ENCODE results near the gene ESPNL. TPM values are rescaled to one million over a fixed set of nuclear protein-coding genes. Genes with fewer than 3 reads are reported as not detected.
A peak's percentile ranks its signal among the peaks of the same experiment; 100 is the strongest.

The ESPNL gene
- total and polyA plus RNA-seq, 5 donors from 2014 or later = not detected

DNA sequence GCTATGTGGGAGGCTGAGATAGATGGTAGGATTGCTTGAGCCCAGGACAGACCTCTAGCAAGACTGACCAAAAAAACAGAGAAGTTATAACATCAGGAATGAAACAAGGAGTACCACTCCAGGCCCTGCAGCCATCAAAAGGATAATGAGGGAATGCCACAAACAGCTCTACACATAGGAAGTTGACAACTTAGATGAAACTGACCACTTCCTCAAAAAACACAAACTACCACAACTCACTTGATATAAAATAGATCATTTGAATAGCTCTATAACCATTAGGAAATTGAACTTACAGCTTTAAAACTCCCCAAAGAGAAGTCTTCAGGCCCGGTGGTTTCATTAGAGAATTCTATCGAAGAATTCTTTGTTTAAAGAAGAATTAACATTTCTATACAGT is 12.9 kb upstream of the ESPNL start:
- ATAC-seq (ENCODE audit: low read depth in 2 of 2) (no peak), DNase-seq (no peak)
- Histone ChIP-seq H3K4me1 (ENCODE audit: control insufficient read depth, insufficient read depth, low read length, poor library complexity, severe bottlenecking) (no peaks in the 10 kb centered on the region), H3K27me3 (ENCODE audit: control insufficient read depth, insufficient read depth, low read length) (no peaks in the 10 kb centered on the region), H3K9me3 (ENCODE audit: control insufficient read depth in 2 of 2, low read length in 2 of 2) (no peaks in the 10 kb centered on the region), H3K27ac (ENCODE audit: insufficient read depth, low read length, poor library complexity, severe bottlenecking) (no peak overlapping the region), H3K36me3 (ENCODE audit: control insufficient read depth, insufficient read depth, low read length) (peaks cover 28% of the 10 kb centered on the region), H3K4me3 (ENCODE audit: low read depth, low read length) (no peak overlapping the region)
- Mint-ChIP-seq H3K36me3 (peaks cover 28% of the 10 kb centered on the region), H3K27ac (peak overlapping the region in 2 of 3 donors; percentile 31 to 38), H3K4me1 (peaks cover 0 to 4% (median 3%) of the 10 kb centered on the region in 4 donors), H3K9me3 (no peaks in the 10 kb centered on the region), H3K27me3 (no peaks in the 10 kb centered on the region), H3K4me3 (no peak overlapping the region)

DNA sequence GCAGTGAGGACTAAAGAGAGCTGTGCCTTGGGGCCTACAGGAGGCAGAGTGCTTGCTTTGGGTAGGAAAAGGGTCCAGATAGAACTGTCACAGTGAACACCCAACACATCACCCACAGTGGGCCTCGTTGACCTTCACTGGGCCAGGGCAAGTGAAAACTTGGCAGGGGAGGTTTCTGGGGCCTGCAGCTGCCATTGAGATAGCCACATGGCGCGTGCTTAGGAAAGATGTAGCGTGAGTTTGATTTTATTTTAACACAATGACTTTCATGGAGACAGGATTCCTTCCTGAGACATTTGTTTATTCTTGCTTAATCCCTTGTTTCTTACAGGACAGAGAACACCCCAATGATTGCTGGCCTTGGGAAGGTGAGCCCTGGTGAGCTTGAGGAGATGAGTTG is 9.3 kb upstream of the ESPNL start:
- no peak overlapping the region for H3K4me3 ChIP-seq (ENCODE audit: low read depth, low read length)
- H3K9me3 ChIP-seq (ENCODE audit: control insufficient read depth in 2 of 2, low read length in 2 of 2) = no peaks in the 10 kb centered on the region
- no peaks in the 10 kb centered on the region for H3K4me1 ChIP-seq (ENCODE audit: control insufficient read depth, insufficient read depth, low read length, poor library complexity, severe bottlenecking)
- no peaks in the 10 kb centered on the region for H3K9me3 Mint-ChIP-seq
- no peak overlapping the region for H3K4me3 Mint-ChIP-seq
- H3K27me3 Mint-ChIP-seq = no peaks in the 10 kb centered on the region
- no peak for ATAC-seq (ENCODE audit: low read depth in 2 of 2)
- DNase-seq = no peak
- no peaks in the 10 kb centered on the region for H3K27me3 ChIP-seq (ENCODE audit: control insufficient read depth, insufficient read depth, low read length)
- H3K36me3 Mint-ChIP-seq = peaks cover 20% of the 10 kb centered on the region
- H3K27ac Mint-ChIP-seq = peak overlapping the region in 1 of 3 donors; percentile 51
- peaks cover 0 to 4% (median under 1%) of the 10 kb centered on the region in 4 donors for H3K4me1 Mint-ChIP-seq
- no peak overlapping the region for H3K27ac ChIP-seq (ENCODE audit: insufficient read depth, low read length, poor library complexity, severe bottlenecking)
- peaks cover 5% of the 10 kb centered on the region for H3K36me3 ChIP-seq (ENCODE audit: control insufficient read depth, insufficient read depth, low read length)

DNA sequence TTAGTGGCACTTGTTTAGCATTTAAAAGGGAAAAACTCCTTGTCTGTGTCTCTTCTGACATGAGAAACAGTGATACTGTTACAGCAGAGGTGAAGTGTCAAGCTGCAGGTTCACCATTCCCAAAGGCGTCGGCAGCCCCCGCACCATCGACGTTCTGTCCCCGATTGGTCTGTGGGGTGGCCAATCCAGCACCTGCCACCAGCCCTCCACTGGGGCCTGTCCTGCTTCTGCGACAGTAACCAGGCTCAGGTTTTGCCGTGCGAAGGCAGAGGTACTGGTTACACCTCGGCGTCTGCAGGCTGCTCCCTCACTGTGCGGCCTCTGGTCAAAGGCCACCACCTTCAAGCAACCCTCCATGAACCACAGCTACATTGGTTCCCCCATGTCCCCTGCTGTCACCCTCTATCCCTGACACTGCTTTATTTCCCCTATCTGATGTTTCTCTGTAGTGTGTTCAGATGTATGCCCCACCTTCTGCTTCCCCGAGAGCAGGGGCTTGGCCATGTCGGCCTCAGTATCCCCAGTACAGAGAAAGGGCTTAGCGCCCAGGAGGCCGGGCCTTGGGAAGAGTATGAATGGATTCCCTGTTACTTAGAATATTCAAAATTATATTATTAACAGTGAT is 8.6 kb upstream of the ESPNL start:
- Mint-ChIP-seq H3K4me1 (peaks cover 0 to 4% (median 2%) of the 10 kb centered on the region in 4 donors), H3K27me3 (no peaks in the 10 kb centered on the region), H3K36me3 (peaks cover 19% of the 10 kb centered on the region), H3K9me3 (no peaks in the 10 kb centered on the region), H3K27ac (no peak overlapping the region), H3K4me3 (no peak overlapping the region)
- Histone ChIP-seq H3K27me3 (ENCODE audit: control insufficient read depth, insufficient read depth, low read length) (no peaks in the 10 kb centered on the region), H3K4me3 (ENCODE audit: low read depth, low read length) (no peak overlapping the region), H3K9me3 (ENCODE audit: control insufficient read depth in 2 of 2, low read length in 2 of 2) (no peaks in the 10 kb centered on the region), H3K36me3 (ENCODE audit: control insufficient read depth, insufficient read depth, low read length) (no peaks in the 10 kb centered on the region), H3K4me1 (ENCODE audit: control insufficient read depth, insufficient read depth, low read length, poor library complexity, severe bottlenecking) (no peaks in the 10 kb centered on the region), H3K27ac (ENCODE audit: insufficient read depth, low read length, poor library complexity, severe bottlenecking) (no peak overlapping the region)
- no peak for DNase-seq
- no peak for ATAC-seq (ENCODE audit: low read depth in 2 of 2)

DNA sequence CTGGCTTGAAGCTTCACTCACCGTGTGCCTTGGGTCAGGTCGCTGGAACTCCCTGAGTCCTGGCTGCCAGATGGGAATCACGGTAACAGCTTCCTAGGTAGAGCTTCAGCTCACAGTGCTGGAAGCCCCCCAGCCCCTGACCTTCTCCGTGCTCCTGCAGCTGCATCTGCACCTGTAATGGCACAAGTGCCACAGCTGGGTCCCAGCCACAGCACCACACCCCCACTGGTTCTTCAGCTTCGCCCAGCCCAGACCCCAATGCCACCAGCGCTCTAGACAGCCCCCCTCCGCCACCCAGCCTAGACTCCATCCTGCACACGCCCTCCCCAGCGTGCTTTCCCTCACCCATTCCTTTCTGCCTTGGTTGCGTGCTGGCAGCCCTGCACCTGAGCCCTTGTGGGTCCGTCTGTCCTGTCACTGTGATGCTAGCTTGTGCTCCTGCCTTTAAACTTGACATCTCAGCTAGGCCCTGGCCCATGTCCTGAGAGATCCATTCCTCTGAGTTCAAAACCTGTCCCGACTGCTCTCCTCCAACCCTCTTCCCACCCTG is 7.6 kb upstream of the ESPNL start:
- Histone ChIP-seq H3K9me3 (ENCODE audit: control insufficient read depth in 2 of 2, low read length in 2 of 2) (no peaks in the 10 kb centered on the region), H3K36me3 (ENCODE audit: control insufficient read depth, insufficient read depth, low read length) (no peaks in the 10 kb centered on the region), H3K4me3 (ENCODE audit: low read depth, low read length) (no peak overlapping the region), H3K27me3 (ENCODE audit: control insufficient read depth, insufficient read depth, low read length) (no peaks in the 10 kb centered on the region), H3K4me1 (ENCODE audit: control insufficient read depth, insufficient read depth, low read length, poor library complexity, severe bottlenecking) (no peaks in the 10 kb centered on the region), H3K27ac (ENCODE audit: insufficient read depth, low read length, poor library complexity, severe bottlenecking) (no peak overlapping the region)
- Mint-ChIP-seq H3K4me1 (peaks cover 0 to 4% (median 0%) of the 10 kb centered on the region in 4 donors), H3K36me3 (peaks cover 12% of the 10 kb centered on the region), H3K4me3 (no peak overlapping the region), H3K27me3 (no peaks in the 10 kb centered on the region), H3K9me3 (no peaks in the 10 kb centered on the region), H3K27ac (peak overlapping the region in 1 of 3 donors; percentile 46)
- DNase-seq (no peak), ATAC-seq (ENCODE audit: low read depth in 2 of 2) (no peak)

GRCh38 chr2:238093181-238094140 is 6.7 kb upstream of the ESPNL start:
- H3K4me3 Mint-ChIP-seq = no peak overlapping the region
- no peak overlapping the region for H3K27ac Mint-ChIP-seq
- no peaks in the 10 kb centered on the region for H3K9me3 Mint-ChIP-seq
- H3K4me3 ChIP-seq (ENCODE audit: low read depth, low read length) = no peak overlapping the region
- no peak for ATAC-seq (ENCODE audit: low read depth in 2 of 2)
- H3K36me3 ChIP-seq (ENCODE audit: control insufficient read depth, insufficient read depth, low read length) = no peaks in the 10 kb centered on the region
- H3K36me3 Mint-ChIP-seq = peaks cover 12% of the 10 kb centered on the region
- H3K4me1 ChIP-seq (ENCODE audit: control insufficient read depth, insufficient read depth, low read length, poor library complexity, severe bottlenecking) = no peaks in the 10 kb centered on the region
- H3K4me1 Mint-ChIP-seq = peaks cover 0 to 4% (median under 1%) of the 10 kb centered on the region in 4 donors
- H3K27me3 ChIP-seq (ENCODE audit: control insufficient read depth, insufficient read depth, low read length) = no peaks in the 10 kb centered on the region
- DNase-seq = no peak
- no peaks in the 10 kb centered on the region for H3K27me3 Mint-ChIP-seq
- H3K9me3 ChIP-seq (ENCODE audit: control insufficient read depth in 2 of 2, low read length in 2 of 2) = no peaks in the 10 kb centered on the region
- H3K27ac ChIP-seq (ENCODE audit: insufficient read depth, low read length, poor library complexity, severe bottlenecking) = no peak overlapping the region

DNA sequence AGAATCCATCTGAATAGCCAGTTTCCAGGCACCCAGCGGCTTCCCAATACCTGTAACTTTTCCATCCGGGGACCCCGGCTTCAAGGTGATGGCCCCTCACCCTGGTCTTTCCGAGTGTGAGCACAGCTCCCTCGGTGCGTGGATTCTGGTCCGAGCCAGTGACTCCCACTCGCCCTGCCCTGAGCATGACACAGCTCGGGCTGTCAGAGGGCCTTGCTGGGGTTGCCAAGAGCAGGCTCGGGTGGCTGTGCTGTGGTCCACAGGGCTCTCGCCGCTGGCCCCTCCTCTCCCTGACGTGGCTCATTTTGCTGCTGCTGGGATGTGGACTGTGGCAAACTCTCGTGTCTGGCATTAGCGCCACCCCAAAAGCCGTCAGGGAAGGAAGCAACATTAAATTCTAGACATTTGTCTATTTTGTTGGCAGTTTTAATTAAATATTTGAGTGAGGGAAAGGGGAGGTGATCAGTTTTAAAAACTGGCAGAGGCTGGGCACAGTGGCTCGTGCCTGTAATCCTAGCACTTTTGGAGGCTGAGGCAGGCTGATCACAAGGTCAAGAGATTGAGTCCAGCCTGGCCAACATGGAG is 5.6 kb upstream of the ESPNL start:
- no peak for DNase-seq
- no peaks in the 10 kb centered on the region for H3K27me3 ChIP-seq (ENCODE audit: control insufficient read depth, insufficient read depth, low read length)
- ATAC-seq (ENCODE audit: low read depth in 2 of 2) = no peak
- H3K27ac ChIP-seq (ENCODE audit: insufficient read depth, low read length, poor library complexity, severe bottlenecking) = no peak overlapping the region
- no peaks in the 10 kb centered on the region for H3K9me3 Mint-ChIP-seq
- no peaks in the 10 kb centered on the region for H3K9me3 ChIP-seq (ENCODE audit: control insufficient read depth in 2 of 2, low read length in 2 of 2)
- H3K36me3 Mint-ChIP-seq = peaks cover 12% of the 10 kb centered on the region
- H3K4me1 ChIP-seq (ENCODE audit: control insufficient read depth, insufficient read depth, low read length, poor library complexity, severe bottlenecking) = no peaks in the 10 kb centered on the region
- H3K4me1 Mint-ChIP-seq = peaks cover 0 to 5% (median under 1%) of the 10 kb centered on the region in 4 donors
- H3K27me3 Mint-ChIP-seq = no peaks in the 10 kb centered on the region
- no peaks in the 10 kb centered on the region for H3K36me3 ChIP-seq (ENCODE audit: control insufficient read depth, insufficient read depth, low read length)
- no peak overlapping the region for H3K4me3 ChIP-seq (ENCODE audit: low read depth, low read length)
- H3K4me3 Mint-ChIP-seq = no peak overlapping the region
- H3K27ac Mint-ChIP-seq = no peak overlapping the region

DNA sequence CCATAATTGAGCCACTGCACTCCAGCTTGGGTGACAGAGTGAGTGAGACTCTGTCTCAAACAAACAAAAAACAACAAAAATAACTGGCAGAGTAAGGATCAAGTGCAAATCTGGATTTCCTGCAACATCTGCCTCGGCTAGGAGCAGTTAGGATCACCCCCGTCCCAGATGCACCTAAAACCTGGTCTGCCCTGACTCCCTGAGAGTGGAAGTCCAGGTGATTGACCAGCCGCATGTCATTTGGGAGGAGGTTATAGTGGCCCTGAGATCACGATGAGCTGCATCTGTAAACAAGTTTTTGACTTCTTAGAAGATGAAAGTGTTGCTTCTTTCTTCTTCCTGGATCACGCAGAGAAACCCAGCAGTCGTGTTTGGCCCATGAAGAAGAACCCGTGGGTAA is 5.0 kb upstream of the ESPNL start:
- Histone ChIP-seq H3K9me3 (ENCODE audit: control insufficient read depth in 2 of 2, low read length in 2 of 2) (no peaks in the 10 kb centered on the region), H3K36me3 (ENCODE audit: control insufficient read depth, insufficient read depth, low read length) (no peaks in the 10 kb centered on the region), H3K27me3 (ENCODE audit: control insufficient read depth, insufficient read depth, low read length) (no peaks in the 10 kb centered on the region), H3K4me1 (ENCODE audit: control insufficient read depth, insufficient read depth, low read length, poor library complexity, severe bottlenecking) (no peaks in the 10 kb centered on the region), H3K4me3 (ENCODE audit: low read depth, low read length) (no peak overlapping the region), H3K27ac (ENCODE audit: insufficient read depth, low read length, poor library complexity, severe bottlenecking) (no peak overlapping the region)
- ATAC-seq (ENCODE audit: low read depth in 2 of 2) (no peak), DNase-seq (no peak)
- no peaks in the 10 kb centered on the region for H3K27me3 Mint-ChIP-seq
- H3K4me3 Mint-ChIP-seq = no peak overlapping the region
- H3K9me3 Mint-ChIP-seq = no peaks in the 10 kb centered on the region
- peaks cover 0 to 5% (median under 1%) of the 10 kb centered on the region in 4 donors for H3K4me1 Mint-ChIP-seq
- H3K27ac Mint-ChIP-seq = no peak overlapping the region
- peaks cover 12% of the 10 kb centered on the region for H3K36me3 Mint-ChIP-seq
